A673 (cell line): ENCODE data around the gene HYCC1. TPM values are rescaled to one million over a fixed set of nuclear protein-coding genes. Genes with fewer than 3 reads are reported as not detected.

Source experiments
- BruUV-seq: library from RNA; stranded (reverse); fragments of 400-500 nt; replicated peaks from 2 replicates; lab custom pipeline; 2021; lab: Mats Ljungman, UMichigan
- CTCF ChIA-PET: fragments of 300-600 bp; sonication (Branson Sonifier 250); formaldehyde crosslinking; loops from one replicate; lab custom pipeline; 2022; ENCODE audit warnings: antibody characterized with exemption; lab: Charles Lee
- POLR2A ChIA-PET: fragments of 300-600 bp; sonication (Branson Sonifier 250); formaldehyde crosslinking; loops from one replicate; lab custom pipeline; 2022; ENCODE audit warnings: antibody characterized with exemption; ENCODE audit not compliant: low non-redundant PET; lab: Charles Lee
- DNase-seq: peaks from one replicate; pipeline ENCODE4 v3.0.0-alpha.2; 2015; ENCODE audit warnings: low spot score
- H3K27ac ChIP-seq: fragments of 200-600 bp; sonication (generic); 2 replicates; pipeline ENCODE4 v1.5.1; 2016; ENCODE audit warnings: mixed run types, low read depth, mild to moderate bottlenecking, mixed read lengths, antibody characterized with exemption, low read length; ENCODE audit not compliant: poor library complexity, severe bottlenecking
- H3K27me3 ChIP-seq: fragments of 200-600 bp; sonication (generic); replicated peaks from 2 replicates; pipeline ENCODE4 v1.6.1; 2017; ENCODE audit warnings: mixed run types, low read depth, mild to moderate bottlenecking, mixed read lengths, antibody characterized with exemption, low read length; ENCODE audit not compliant: insufficient read depth, poor library complexity
- H3K36me3 ChIP-seq: fragments of 200-600 bp; sonication (generic); 2 replicates; pipeline ENCODE4 v1.6.1; 2016; ENCODE audit warnings: mixed run types, mild to moderate bottlenecking, mixed read lengths, antibody characterized with exemption, low read length; ENCODE audit not compliant: insufficient read depth, poor library complexity, severe bottlenecking
- H3K4me1 ChIP-seq: fragments of 200-600 bp; sonication (generic); 2 replicates; pipeline ENCODE4 v1.6.1; 2017; ENCODE audit warnings: mixed run types, mild to moderate bottlenecking, mixed read lengths, antibody characterized with exemption, low read length; ENCODE audit not compliant: insufficient read depth, poor library complexity, severe bottlenecking
- H3K4me3 ChIP-seq: fragments of 200-600 bp; sonication (generic); 2 replicates; pipeline ENCODE4 v1.5.1; 2016; ENCODE audit warnings: low read depth, mixed run types, mild to moderate bottlenecking, mixed read lengths, low read length; ENCODE audit not compliant: poor library complexity, severe bottlenecking
- H3K9me3 ChIP-seq: fragments of 200-600 bp; sonication (generic); 2 replicates; pipeline ENCODE4 v1.6.1; 2016; ENCODE audit warnings: mixed run types, low read depth, mild to moderate bottlenecking, mixed read lengths, antibody characterized with exemption, low read length; ENCODE audit not compliant: poor library complexity, severe bottlenecking
- CTCF ChIP-seq: fragments of 300-800, 200-600 bp; sonication (generic); conservative IDR thresholded peaks from 2 replicates; pipeline ENCODE4 v1.5.1; 2017; ENCODE audit warnings: low read depth, mild to moderate bottlenecking, antibody characterized with exemption, low read length, moderate library complexity, mixed read lengths
- EZH2 ChIP-seq: fragments of 200-600 bp; sonication (generic); IDR thresholded peaks from 2 replicates; pipeline ENCODE4 v1.6.1; 2017; ENCODE audit warnings: borderline replicate concordance, low read depth, mild to moderate bottlenecking, mixed read lengths, antibody characterized with exemption, low read length; ENCODE audit not compliant: poor library complexity, severe bottlenecking
- intact Hi-C: fragments of 100-400 bp; cut with micrococcal nuclease; formaldehyde crosslinking; loops from one replicate; pipeline ENCODE4 v1.10.0; 2022; ENCODE audit not compliant: unreplicated experiment
- total RNA-seq: library from RNA; stranded (reverse); gene quantifications from 2 replicates; pipeline ENCODE4 v1.2.3, GENCODE V29; 2021

Gene HYCC1
- total RNA-seq, 1 experiment from 2014 or later = 42.0 TPM

DNA sequence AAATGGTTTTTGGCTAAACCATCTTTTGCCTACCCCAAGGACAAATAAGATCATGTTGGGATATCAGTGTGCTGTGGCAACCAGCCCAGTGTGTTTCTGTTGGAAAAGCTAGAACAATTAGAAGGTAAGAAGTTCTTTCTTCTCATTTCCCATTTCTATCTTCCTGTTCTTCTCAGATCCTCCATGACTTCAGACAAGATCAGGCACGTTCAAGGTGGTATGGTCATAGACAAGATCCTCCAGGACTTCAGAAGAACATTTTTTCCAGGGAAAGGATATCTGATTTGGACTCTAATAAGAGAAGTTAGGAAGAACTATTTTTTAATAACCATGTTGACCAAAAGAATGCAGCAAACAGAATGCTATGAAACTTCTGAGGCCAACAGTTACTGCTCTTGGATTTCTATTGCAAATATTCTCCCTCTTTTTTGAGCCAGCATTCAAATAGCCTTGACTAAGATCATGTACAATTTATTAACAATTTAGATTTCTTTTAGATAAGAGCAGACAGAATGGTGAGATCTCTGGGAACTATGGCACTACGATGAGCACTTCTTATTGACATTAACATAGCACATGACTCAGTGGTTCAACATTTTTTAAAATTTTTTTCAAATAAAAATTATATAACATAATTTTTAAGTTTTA, 15.9 kb downstream of the HYCC1 start:
- Histone ChIP-seq H3K9me3 (no peaks in the 10 kb centered on the region), H3K27me3 (no peaks in the 10 kb centered on the region), H3K4me1 (peaks cover 39% of the 10 kb centered on the region), H3K4me3 (no peak overlapping the region), H3K27ac (no peak overlapping the region), H3K36me3 (no peaks in the 10 kb centered on the region)
- TF ChIP-seq CTCF (no peak), EZH2 (no peak)
- CTCF ChIA-PET = no interaction called here
- intact Hi-C loops = no loop called here
- POLR2A ChIA-PET = no interaction called here
- no TSS peak for BruUV-seq
- DNase-seq = no peak

DNA sequence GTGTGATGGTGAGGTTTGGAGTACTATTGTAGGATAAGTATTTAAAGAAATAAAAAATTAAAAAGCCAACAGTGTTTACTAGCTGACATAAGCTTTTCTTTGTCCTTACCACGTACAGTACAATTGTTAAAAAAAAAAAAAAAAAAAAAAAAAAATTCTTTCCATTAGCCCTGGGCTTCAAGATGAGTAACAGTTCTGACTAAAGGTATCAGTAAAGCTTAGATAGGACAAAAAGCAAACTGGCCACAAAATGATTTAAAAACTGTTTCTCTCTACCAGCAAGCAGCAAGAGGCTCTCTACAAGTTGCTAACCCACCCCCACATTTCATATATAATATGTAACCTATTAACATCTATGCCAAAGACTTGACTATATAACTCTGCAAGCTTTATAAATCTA, 17.5 kb downstream of the HYCC1 start:
- no peaks in the 10 kb centered on the region for H3K27me3 ChIP-seq
- intact Hi-C loops = no loop called here
- no TSS peak for BruUV-seq
- ChIA-PET CTCF (no interaction called here), POLR2A (no interaction called here)
- no peak for DNase-seq
- no peak overlapping the region for H3K4me3 ChIP-seq
- H3K36me3 ChIP-seq = no peaks in the 10 kb centered on the region
- H3K4me1 ChIP-seq = peaks cover 39% of the 10 kb centered on the region
- no peak overlapping the region for H3K27ac ChIP-seq
- TF ChIP-seq CTCF (no peak), EZH2 (no peak)
- H3K9me3 ChIP-seq = no peaks in the 10 kb centered on the region

GRCh38 chr7:22995011-22995410, 18.9 kb downstream of the HYCC1 start:
- POLR2A ChIA-PET = no interaction called here
- CTCF ChIA-PET = no interaction called here
- Histone ChIP-seq H3K36me3 (no peaks in the 10 kb centered on the region), H3K9me3 (no peaks in the 10 kb centered on the region), H3K27ac (no peak overlapping the region), H3K27me3 (no peaks in the 10 kb centered on the region), H3K4me1 (peaks cover 44% of the 10 kb centered on the region), H3K4me3 (no peak overlapping the region)
- intact Hi-C loops = no loop called here
- DNase-seq = no peak
- BruUV-seq = no TSS peak
- no peak for TF ChIP-seq EZH2
- no peak for TF ChIP-seq CTCF
